ENCODE measurements around the gene RRP8. TPM values are rescaled to one million over a fixed set of nuclear protein-coding genes. Genes with fewer than 3 reads are reported as not detected.

The RRP8 gene
- total RNA-seq, 1 donor from 2014 or later, result 23.9 TPM

- Histone ChIP-seq H3K4me3 (ENCODE audit: insufficient read depth, low read depth, low read length) (no peak overlapping the region), H3K4me1 (ENCODE audit: insufficient read depth, low read length) (peaks cover 8% of the 10 kb centered on the region), H4K20me1 (ENCODE audit: insufficient read depth, low read length) (no peaks in the 10 kb centered on the region), H3K9me3 (ENCODE audit: insufficient read depth, low read depth, low read length) (no peaks in the 10 kb centered on the region), H3K36me3 (ENCODE audit: insufficient read depth, low read length) (no peaks in the 10 kb centered on the region), H3K9ac (ENCODE audit: low read length) (no peak overlapping the region), H3K27ac (ENCODE audit: low read depth, low read length) (no peak overlapping the region), H2AFZ (ENCODE audit: low read depth, low read length) (no peak overlapping the region), H3K4me2 (ENCODE audit: low read length) (no peak overlapping the region), H3K27me3 (ENCODE audit: insufficient read depth, low read length) (no peaks in the 10 kb centered on the region), H3K79me2 (ENCODE audit: insufficient read depth, low read length) (no peaks in the 10 kb centered on the region)
- H3K4me1 Mint-ChIP-seq (ENCODE audit: low read depth, unreplicated experiment), result no peaks in the 10 kb centered on the region
- FAIRE-seq, result no peak
- H3K27me3 Mint-ChIP-seq (ENCODE audit: low read depth, unreplicated experiment), result peaks cover 30% of the 10 kb centered on the region
- H3K36me3 Mint-ChIP-seq (ENCODE audit: low read depth, unreplicated experiment), result peaks cover 18% of the 10 kb centered on the region
- TF ChIP-seq EZH2 (IDR thresholded peaks at IDR 0.05; ENCODE audit: insufficient read depth, low read length) (no peak), CTCF (IDR thresholded peaks at IDR 0.05; ENCODE audit: insufficient read depth, low read depth, low read length) (no peak)
- no peaks in the 10 kb centered on the region for H3K9me3 Mint-ChIP-seq (ENCODE audit: unreplicated experiment)
- H3K27ac Mint-ChIP-seq (ENCODE audit: unreplicated experiment), result no peak overlapping the region
- H3K4me3 Mint-ChIP-seq (ENCODE audit: unreplicated experiment), result no peak overlapping the region
- DNase-seq (ENCODE audit: low read depth), result no peak
Observed at GRCh38 chr11:6633422-6634408, 30.3 kb upstream of the RRP8 start.

DNA sequence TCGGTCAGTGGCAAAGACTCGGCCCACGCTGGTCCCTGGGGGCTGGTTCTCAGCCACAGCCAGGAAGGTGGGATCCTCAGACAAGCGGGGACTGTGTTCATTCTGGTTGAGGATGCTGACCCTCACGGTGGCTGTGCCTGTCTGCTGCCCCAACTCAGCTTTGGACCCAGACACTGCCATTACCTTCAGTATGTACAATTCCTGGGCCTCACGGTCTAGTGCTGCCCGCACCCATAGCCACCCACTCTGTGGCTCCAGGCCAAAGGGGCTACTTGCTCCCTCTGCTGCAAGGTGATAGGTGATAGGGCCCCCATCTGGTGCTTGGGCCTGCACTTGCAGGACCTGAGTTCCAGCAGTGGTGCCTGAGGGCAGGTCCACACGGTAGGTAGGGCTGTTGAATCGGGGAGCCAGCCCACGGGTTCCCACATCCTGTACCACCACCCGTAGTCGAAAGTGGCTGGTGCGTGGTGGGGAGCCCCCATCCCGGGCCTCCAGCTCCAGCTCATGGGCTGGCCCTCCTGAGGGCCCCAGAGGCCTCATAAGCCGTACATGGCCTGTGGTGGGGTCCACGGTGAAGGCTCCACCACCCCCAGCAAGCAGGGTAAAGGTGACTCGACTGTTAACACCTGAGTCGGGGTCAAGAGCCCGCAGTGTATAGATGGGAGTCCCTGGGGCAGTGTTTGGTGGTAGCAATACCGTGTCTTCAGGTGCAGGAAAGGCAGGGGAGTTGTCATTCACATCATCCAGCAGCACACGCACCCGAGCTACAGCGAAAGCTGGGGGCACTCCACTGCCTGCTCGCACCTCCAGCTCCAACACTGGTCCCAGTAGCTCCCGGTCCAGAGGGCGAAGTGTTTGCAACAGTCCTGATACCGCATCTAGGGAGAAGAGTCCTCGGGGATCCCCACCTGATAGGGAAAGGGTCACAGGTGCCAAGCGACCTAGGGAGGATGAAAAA lies 29.0 kb upstream of the RRP8 start:
- no peaks in the 10 kb centered on the region for H3K27me3 ChIP-seq (ENCODE audit: insufficient read depth, low read length)
- Mint-ChIP-seq H3K4me1 (ENCODE audit: low read depth, unreplicated experiment) (no peaks in the 10 kb centered on the region), H3K27ac (ENCODE audit: unreplicated experiment) (no peak overlapping the region), H3K36me3 (ENCODE audit: low read depth, unreplicated experiment) (peaks cover 18% of the 10 kb centered on the region), H3K27me3 (ENCODE audit: low read depth, unreplicated experiment) (peaks cover 37% of the 10 kb centered on the region), H3K9me3 (ENCODE audit: unreplicated experiment) (no peaks in the 10 kb centered on the region), H3K4me3 (ENCODE audit: unreplicated experiment) (no peak overlapping the region)
- H3K9me3 ChIP-seq (ENCODE audit: insufficient read depth, low read depth, low read length), result no peaks in the 10 kb centered on the region
- H3K4me2 ChIP-seq (ENCODE audit: low read length), result no peak overlapping the region
- FAIRE-seq (no peak), DNase-seq (ENCODE audit: low read depth) (no peak)
- peaks cover 8% of the 10 kb centered on the region for H3K4me1 ChIP-seq (ENCODE audit: insufficient read depth, low read length)
- no peak overlapping the region for H3K4me3 ChIP-seq (ENCODE audit: insufficient read depth, low read depth, low read length)
- H3K27ac ChIP-seq (ENCODE audit: low read depth, low read length), result no peak overlapping the region
- H3K36me3 ChIP-seq (ENCODE audit: insufficient read depth, low read length), result no peaks in the 10 kb centered on the region
- no peaks in the 10 kb centered on the region for H3K79me2 ChIP-seq (ENCODE audit: insufficient read depth, low read length)
- H2AFZ ChIP-seq (ENCODE audit: low read depth, low read length), result no peak overlapping the region
- H4K20me1 ChIP-seq (ENCODE audit: insufficient read depth, low read length), result no peaks in the 10 kb centered on the region
- no peak for TF ChIP-seq EZH2 (IDR thresholded peaks at IDR 0.05; ENCODE audit: insufficient read depth, low read length)
- no peak for TF ChIP-seq CTCF (IDR thresholded peaks at IDR 0.05; ENCODE audit: insufficient read depth, low read depth, low read length)
- no peak overlapping the region for H3K9ac ChIP-seq (ENCODE audit: low read length)
